Embryonic facial prominence (tissue), 1 donor: ENCODE results near the gene SDHD.
"Not testable (repeated sequence)": the region's sequence is repeated elsewhere in the genome, so short reads cannot be mapped to it uniquely, and the experiment has no call there.

Source experiments
- DNase-seq: peaks from one replicate; pipeline ENCODE4 v3.0.0-alpha.2; 2016; ENCODE audit errors: extremely low spot score

Gene SDHD

GRCh38 chr11:112086422-112087191 lies at the start of gene SDHD, which contains the start of gene TIMM8B:
TSS of gene SDHD (plus strand) at chr11:112086873. CDS start at chr11:112086908, 35 bp downstream.
TSS of gene TIMM8B (minus strand) at chr11:112086756. CDS start at chr11:112086723, 33 bp downstream.
- DNase-seq = peak; percentile 97

GRCh38 chr11:112037527-112037926 lies 49.1 kb upstream of the SDHD start:
- DNase-seq = no peak

- DNase-seq = no peak
Measured at GRCh38 chr11:112042161-112042960, 44.3 kb upstream of the SDHD start.

GRCh38 chr11:112042961-112043304 lies 43.7 kb upstream of the SDHD start:
- DNase-seq = no peak

- DNase-seq = no peak
Measured at GRCh38 chr11:112044961-112045360, 41.7 kb upstream of the SDHD start.

- DNase-seq = not testable (repeated sequence)
Measured at GRCh38 chr11:112046647-112047046, 40.0 kb upstream of the SDHD start.

- DNase-seq = not testable (repeated sequence)
Measured at GRCh38 chr11:112048256-112048655, 38.4 kb upstream of the SDHD start.

- DNase-seq = no peak
Measured at GRCh38 chr11:112049777-112050176, 36.9 kb upstream of the SDHD start.

- DNase-seq = no peak
Measured at GRCh38 chr11:112050721-112051120, 36.0 kb upstream of the SDHD start.

- DNase-seq = no peak
Measured at GRCh38 chr11:112051768-112052167, 34.9 kb upstream of the SDHD start.

- no peak for DNase-seq
Measured at GRCh38 chr11:112057170-112057569, 29.5 kb upstream of the SDHD start.

- no peak for DNase-seq
Measured at GRCh38 chr11:112058103-112058502, 28.6 kb upstream of the SDHD start.

- no peak for DNase-seq
Measured at GRCh38 chr11:112062923-112063322, 23.8 kb upstream of the SDHD start.

- peak; percentile 88 for DNase-seq
Measured at GRCh38 chr11:112073941-112074811, 12.5 kb upstream of the SDHD start, which contains the start of the genes NKAPD1 and PIH1D2. TSS of gene NKAPD1 (plus strand) at chr11:112074299. CDS start at chr11:112075575, 1,276 bp downstream. TSS of gene PIH1D2 (minus strand) at chr11:112074017. CDS start at chr11:112073174, 843 bp downstream.

GRCh38 chr11:112082729-112083128 lies 3.9 kb upstream of the SDHD start:
- DNase-seq = no peak

- DNase-seq = no peak
Measured at GRCh38 chr11:112085822-112086421, 751 bp upstream of the SDHD start.

- no peak for DNase-seq
Measured at GRCh38 chr11:112087212-112087611, 539 bp downstream of the SDHD start.

GRCh38 chr11:112095302-112095701 lies 8.6 kb downstream of the SDHD start:
- not testable (repeated sequence) for DNase-seq

- DNase-seq = no peak
Measured at GRCh38 chr11:112096194-112096593, 9.5 kb downstream of the SDHD start.

GRCh38 chr11:112097734-112098528 lies 11.3 kb downstream of the SDHD start:
- DNase-seq = no peak
